Liver (tissue), 9 donors: ENCODE data around the gene GRID2IP. TPM values are rescaled to one million over a fixed set of nuclear protein-coding genes. Genes with fewer than 3 reads are reported as not detected.
A peak's percentile ranks its signal among the peaks of the same experiment; 100 is the strongest.

ENCODE experiments used
- DNase-seq: peaks from one replicate; pipeline ENCODE4 v3.0.0-alpha.2; 2017; ENCODE audit warnings: low spot score
- H3K27ac ChIP-seq, 2 donors: one replicate each; pipeline ENCODE4 v1.7.0; 2013; ENCODE audit warnings: inconsistent platforms in 2 of 2, low read length in 2 of 2, control low read depth in 1 of 2, low read depth in 1 of 2, mild to moderate bottlenecking in 1 of 2
- H3K27me3 ChIP-seq, 4 donors: one replicate each; pipeline versions ENCODE4 v1.6.1 to v1.7.0; 2013; ENCODE audit warnings: low read length in 3 of 4, inconsistent platforms in 1 of 4, mild to moderate bottlenecking in 1 of 4, moderate library complexity in 1 of 4; ENCODE audit not compliant: control insufficient read depth in 4 of 4, insufficient read depth in 4 of 4
- H3K36me3 ChIP-seq, 4 donors: one replicate each; pipeline versions ENCODE4 v1.6.1 to v1.7.0; 2013; ENCODE audit warnings: low read length in 3 of 4, mild to moderate bottlenecking in 3 of 4, low read depth in 1 of 4, moderate library complexity in 1 of 4; ENCODE audit not compliant: control insufficient read depth in 4 of 4, insufficient read depth in 3 of 4
- H3K4me1 ChIP-seq, 4 donors: one replicate each; pipeline versions ENCODE4 v1.6.1 to v1.7.0; 2013; ENCODE audit warnings: low read length in 3 of 4, mild to moderate bottlenecking in 3 of 4, moderate library complexity in 1 of 4; ENCODE audit not compliant: control insufficient read depth in 4 of 4, insufficient read depth in 4 of 4
- H3K4me3 ChIP-seq, 3 donors: one replicate each; pipeline versions ENCODE4 v1.6.1 to v1.7.0; 2013; ENCODE audit warnings: low read length in 3 of 3, control low read depth in 1 of 3, low read depth in 1 of 3, mild to moderate bottlenecking in 1 of 3
- H3K9ac ChIP-seq, 2 donors: one replicate each; pipeline ENCODE4 v1.7.0; 2013; ENCODE audit warnings: low read length in 2 of 2, mild to moderate bottlenecking in 2 of 2, moderate library complexity in 2 of 2, control low read depth in 1 of 2, low read depth in 1 of 2
- H3K9me3 ChIP-seq, 4 donors: one replicate each; pipeline versions ENCODE4 v1.6.1 to v1.7.0; 2013; ENCODE audit warnings: low read length in 3 of 4; ENCODE audit not compliant: control insufficient read depth in 4 of 4
- EGR1 ChIP-seq, 2 donors: IDR thresholded peaks; 2 replicates each; pipeline ENCODE4 v1.6.1; 2016 to 2018; ENCODE audit warnings: antibody characterized with exemption in 2 of 2, low read depth in 2 of 2
- FOXA1 ChIP-seq: IDR thresholded peaks from 2 replicates; pipeline ENCODE4 v1.6.1; 2016; ENCODE audit warnings: antibody characterized with exemption
- FOXA2 ChIP-seq: IDR thresholded peaks from 2 replicates; pipeline ENCODE4 v1.6.1; 2016; ENCODE audit warnings: antibody characterized with exemption
- GABPA ChIP-seq, 2 donors: IDR thresholded peaks in 1 of 2; conservative IDR thresholded peaks in 1 of 2; 2 replicates each; pipeline ENCODE4 v1.6.1; 2016; ENCODE audit warnings: antibody characterized with exemption in 2 of 2, mild to moderate bottlenecking in 1 of 2, moderate library complexity in 1 of 2
- HNF4A ChIP-seq, 2 donors: conservative IDR thresholded peaks; 2 replicates each; pipeline ENCODE4 v1.6.1; 2016; ENCODE audit warnings: antibody characterized with exemption in 2 of 2, mild to moderate bottlenecking in 2 of 2
- HNF4G ChIP-seq: IDR thresholded peaks from 2 replicates; pipeline ENCODE4 v1.6.1; 2016; ENCODE audit warnings: antibody characterized with exemption
- JUND ChIP-seq, 2 donors: IDR thresholded peaks; 2 replicates each; pipeline ENCODE4 v1.6.1; 2016; ENCODE audit warnings: antibody characterized with exemption in 2 of 2
- NR2F2 ChIP-seq: IDR thresholded peaks from 2 replicates; pipeline ENCODE4 v1.6.1; 2016; ENCODE audit warnings: antibody characterized with exemption
- RAD21 ChIP-seq, 2 donors: IDR thresholded peaks; 2 replicates each; pipeline ENCODE4 v1.6.1; 2016; ENCODE audit warnings: antibody characterized with exemption in 2 of 2, mild to moderate bottlenecking in 2 of 2
- RXRA ChIP-seq, 2 donors: IDR thresholded peaks; 2 replicates each; pipeline ENCODE4 v1.6.1; 2017 to 2018; ENCODE audit warnings: antibody characterized with exemption in 2 of 2, mild to moderate bottlenecking in 1 of 2
- YY1 ChIP-seq: IDR thresholded peaks from 2 replicates; pipeline ENCODE4 v1.6.1; 2016; ENCODE audit warnings: antibody characterized with exemption, mild to moderate bottlenecking
- WGBS: extraction: QIAGEN DNeasy Blood & Tissue Kit; methylation state at CpG from one replicate; pipeline ENCODE4 v1.1.7; 2013; 5-methylcytosine and 5-hydroxymethylcytosine counted together
- polyA plus RNA-seq, 2 donors: library from polyadenylated mRNA; stranded (reverse) in 1 of 2; unstranded in 1 of 2; fragments of 200-250 nt in 1 of 2; fragments of >200 nt in 1 of 2; fragmentation: Nextera tagmentation in 1 of 2; extraction: Ambion mirVana in 1 of 2; gene quantifications; one replicate each; pipeline versions ENCODE4 v1.2.1 to v1.2.3, GENCODE V29; 2013 to 2015
- total RNA-seq, 2 donors: library from RNA; depleted of rRNA; stranded (reverse); fragments of >200 nt; gene quantifications; one replicate each; pipeline ENCODE4 v1.2.3, GENCODE V29; 2014
- TF ChIP-seq, protein P1 (sequence below): IDR thresholded peaks from 2 replicates; pipeline ENCODE4 v1.6.1; 2016; ENCODE audit warnings: antibody characterized with exemption
- TF ChIP-seq, protein P2 (sequence below): IDR thresholded peaks from 2 replicates; pipeline ENCODE4 v1.6.1; 2016; ENCODE audit warnings: antibody characterized with exemption, mild to moderate bottlenecking
- TF ChIP-seq, protein P3 (sequence below): fragments of 150-350 bp; IDR thresholded peaks from 2 replicates; pipeline ENCODE4 v1.5.1; 2017; ENCODE audit warnings: improper control_type of control experiment, low read depth, low read length; ENCODE audit not compliant: missing input control
- TF ChIP-seq, protein P4 (sequence below): IDR thresholded peaks from 2 replicates; pipeline ENCODE4 v1.6.1; 2016; ENCODE audit warnings: antibody characterized with exemption
- donor health status: healthy.
- donor health status: healthy.
- donor health status: healthy.
- donor health status: healthy.
- donor health status: healthy.

The GRID2IP gene
- total and polyA plus RNA-seq, 4 donors, result 0.05 to 0.08 TPM; not detected in 2

DNA sequence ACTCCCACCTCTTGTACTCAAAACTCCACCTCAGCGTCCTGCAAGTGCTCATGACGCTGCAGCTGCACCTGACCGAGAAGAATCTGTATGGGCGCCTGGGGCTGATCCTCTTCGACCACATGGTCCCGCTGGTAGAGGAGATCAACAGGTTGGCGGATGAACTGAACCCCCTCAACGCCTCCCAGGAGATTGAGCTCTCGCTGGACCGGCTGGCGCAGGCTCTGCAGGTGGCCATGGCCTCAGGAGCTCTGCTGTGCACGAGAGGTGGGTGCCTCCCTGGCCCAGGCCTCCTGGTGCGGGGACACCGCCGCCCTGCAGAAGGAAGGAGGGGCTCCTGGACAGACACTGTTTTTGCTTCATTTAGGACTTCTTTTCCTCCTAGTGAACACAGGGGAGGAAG, 48.8 kb upstream of the GRID2IP start:
- Histone ChIP-seq H3K4me1 (no peaks in the 10 kb centered on the region), H3K9me3 (no peaks in the 10 kb centered on the region), H3K36me3 (peaks cover 25 to 65% (median 29%) of the 10 kb centered on the region in 4 donors), H3K9ac (no peak overlapping the region), H3K27ac (no peak overlapping the region), H3K4me3 (no peak overlapping the region), H3K27me3 (no peaks in the 10 kb centered on the region)
- no peak for DNase-seq
- TF ChIP-seq FOXA1 (no peak), EGR1 (IDR thresholded peaks at IDR 0.05; ENCODE audit: low read depth in 2 of 2) (no peak), HNF4G (no peak), NR2F2 (no peak), HNF4A (conservative IDR thresholded peaks at IDR 0.05) (no peak), YY1 (no peak), FOXA2 (no peak), GABPA (IDR thresholded peaks at IDR 0.05 in 1 of 2, conservative IDR thresholded peaks at IDR 0.05 in 1 of 2) (no peak), RAD21 (IDR thresholded peaks at IDR 0.05) (no peak), JUND (IDR thresholded peaks at IDR 0.05) (no peak), RXRA (IDR thresholded peaks at IDR 0.05) (no peak)
- TF ChIP-seq, protein P1, sequence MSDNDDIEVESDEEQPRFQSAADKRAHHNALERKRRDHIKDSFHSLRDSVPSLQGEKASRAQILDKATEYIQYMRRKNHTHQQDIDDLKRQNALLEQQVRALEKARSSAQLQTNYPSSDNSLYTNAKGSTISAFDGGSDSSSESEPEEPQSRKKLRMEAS, result no peak
- TF ChIP-seq, protein P2, sequence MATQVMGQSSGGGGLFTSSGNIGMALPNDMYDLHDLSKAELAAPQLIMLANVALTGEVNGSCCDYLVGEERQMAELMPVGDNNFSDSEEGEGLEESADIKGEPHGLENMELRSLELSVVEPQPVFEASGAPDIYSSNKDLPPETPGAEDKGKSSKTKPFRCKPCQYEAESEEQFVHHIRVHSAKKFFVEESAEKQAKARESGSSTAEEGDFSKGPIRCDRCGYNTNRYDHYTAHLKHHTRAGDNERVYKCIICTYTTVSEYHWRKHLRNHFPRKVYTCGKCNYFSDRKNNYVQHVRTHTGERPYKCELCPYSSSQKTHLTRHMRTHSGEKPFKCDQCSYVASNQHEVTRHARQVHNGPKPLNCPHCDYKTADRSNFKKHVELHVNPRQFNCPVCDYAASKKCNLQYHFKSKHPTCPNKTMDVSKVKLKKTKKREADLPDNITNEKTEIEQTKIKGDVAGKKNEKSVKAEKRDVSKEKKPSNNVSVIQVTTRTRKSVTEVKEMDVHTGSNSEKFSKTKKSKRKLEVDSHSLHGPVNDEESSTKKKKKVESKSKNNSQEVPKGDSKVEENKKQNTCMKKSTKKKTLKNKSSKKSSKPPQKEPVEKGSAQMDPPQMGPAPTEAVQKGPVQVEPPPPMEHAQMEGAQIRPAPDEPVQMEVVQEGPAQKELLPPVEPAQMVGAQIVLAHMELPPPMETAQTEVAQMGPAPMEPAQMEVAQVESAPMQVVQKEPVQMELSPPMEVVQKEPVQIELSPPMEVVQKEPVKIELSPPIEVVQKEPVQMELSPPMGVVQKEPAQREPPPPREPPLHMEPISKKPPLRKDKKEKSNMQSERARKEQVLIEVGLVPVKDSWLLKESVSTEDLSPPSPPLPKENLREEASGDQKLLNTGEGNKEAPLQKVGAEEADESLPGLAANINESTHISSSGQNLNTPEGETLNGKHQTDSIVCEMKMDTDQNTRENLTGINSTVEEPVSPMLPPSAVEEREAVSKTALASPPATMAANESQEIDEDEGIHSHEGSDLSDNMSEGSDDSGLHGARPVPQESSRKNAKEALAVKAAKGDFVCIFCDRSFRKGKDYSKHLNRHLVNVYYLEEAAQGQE, result no peak
- TF ChIP-seq, protein P3, sequence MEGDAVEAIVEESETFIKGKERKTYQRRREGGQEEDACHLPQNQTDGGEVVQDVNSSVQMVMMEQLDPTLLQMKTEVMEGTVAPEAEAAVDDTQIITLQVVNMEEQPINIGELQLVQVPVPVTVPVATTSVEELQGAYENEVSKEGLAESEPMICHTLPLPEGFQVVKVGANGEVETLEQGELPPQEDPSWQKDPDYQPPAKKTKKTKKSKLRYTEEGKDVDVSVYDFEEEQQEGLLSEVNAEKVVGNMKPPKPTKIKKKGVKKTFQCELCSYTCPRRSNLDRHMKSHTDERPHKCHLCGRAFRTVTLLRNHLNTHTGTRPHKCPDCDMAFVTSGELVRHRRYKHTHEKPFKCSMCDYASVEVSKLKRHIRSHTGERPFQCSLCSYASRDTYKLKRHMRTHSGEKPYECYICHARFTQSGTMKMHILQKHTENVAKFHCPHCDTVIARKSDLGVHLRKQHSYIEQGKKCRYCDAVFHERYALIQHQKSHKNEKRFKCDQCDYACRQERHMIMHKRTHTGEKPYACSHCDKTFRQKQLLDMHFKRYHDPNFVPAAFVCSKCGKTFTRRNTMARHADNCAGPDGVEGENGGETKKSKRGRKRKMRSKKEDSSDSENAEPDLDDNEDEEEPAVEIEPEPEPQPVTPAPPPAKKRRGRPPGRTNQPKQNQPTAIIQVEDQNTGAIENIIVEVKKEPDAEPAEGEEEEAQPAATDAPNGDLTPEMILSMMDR, result no peak
- TF ChIP-seq, protein P4, sequence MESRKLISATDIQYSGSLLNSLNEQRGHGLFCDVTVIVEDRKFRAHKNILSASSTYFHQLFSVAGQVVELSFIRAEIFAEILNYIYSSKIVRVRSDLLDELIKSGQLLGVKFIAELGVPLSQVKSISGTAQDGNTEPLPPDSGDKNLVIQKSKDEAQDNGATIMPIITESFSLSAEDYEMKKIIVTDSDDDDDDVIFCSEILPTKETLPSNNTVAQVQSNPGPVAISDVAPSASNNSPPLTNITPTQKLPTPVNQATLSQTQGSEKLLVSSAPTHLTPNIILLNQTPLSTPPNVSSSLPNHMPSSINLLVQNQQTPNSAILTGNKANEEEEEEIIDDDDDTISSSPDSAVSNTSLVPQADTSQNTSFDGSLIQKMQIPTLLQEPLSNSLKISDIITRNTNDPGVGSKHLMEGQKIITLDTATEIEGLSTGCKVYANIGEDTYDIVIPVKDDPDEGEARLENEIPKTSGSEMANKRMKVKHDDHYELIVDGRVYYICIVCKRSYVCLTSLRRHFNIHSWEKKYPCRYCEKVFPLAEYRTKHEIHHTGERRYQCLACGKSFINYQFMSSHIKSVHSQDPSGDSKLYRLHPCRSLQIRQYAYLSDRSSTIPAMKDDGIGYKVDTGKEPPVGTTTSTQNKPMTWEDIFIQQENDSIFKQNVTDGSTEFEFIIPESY, result no peak
- 96% methylated on average over 15 of the region's 15 CpGs for WGBS

DNA sequence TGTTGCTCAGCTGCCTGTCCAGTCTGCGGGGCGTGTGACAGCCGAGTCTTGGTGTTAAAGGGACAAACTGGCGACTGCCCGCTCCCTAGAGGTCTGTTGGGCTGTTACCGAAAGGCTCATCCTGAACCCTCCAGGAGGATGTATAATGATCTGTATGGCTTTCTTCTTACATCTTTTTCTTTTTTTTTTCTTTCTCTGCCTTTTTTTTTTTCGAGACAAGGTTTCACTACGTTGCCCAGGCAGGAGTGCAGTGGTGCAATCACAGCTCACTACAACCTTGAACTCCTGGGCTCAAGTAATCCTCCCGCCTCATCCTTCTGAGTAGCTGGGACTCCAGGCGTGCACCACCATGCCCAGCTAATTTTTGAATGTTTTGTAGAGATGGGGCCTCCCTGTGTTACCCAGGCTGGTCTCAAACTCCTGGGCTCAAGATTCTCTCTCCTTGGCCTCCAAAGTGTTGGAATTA, 39.4 kb upstream of the GRID2IP start:
- Histone ChIP-seq H3K36me3 (peaks cover 12 to 32% (median 26%) of the 10 kb centered on the region in 4 donors), H3K27me3 (no peaks in the 10 kb centered on the region), H3K4me1 (peaks cover 3 to 12% (median 11%) of the 10 kb centered on the region in 4 donors), H3K9me3 (no peaks in the 10 kb centered on the region), H3K27ac (peak overlapping the region; percentile 71 to 80), H3K4me3 (peak overlapping the region; percentile 70 to 99 (median 86)), H3K9ac (peak overlapping the region; percentile 47 to 64)
- WGBS, result 9% methylated on average over 10 of the region's 10 CpGs
- TF ChIP-seq HNF4G (no peak), GABPA (IDR thresholded peaks at IDR 0.05 in 1 of 2, conservative IDR thresholded peaks at IDR 0.05 in 1 of 2) (no peak), FOXA2 (no peak)
- TF ChIP-seq, protein P3, result no peak
- TF ChIP-seq, protein P1, result no peak
- DNase-seq, result no peak
